ENCODE measurements around the gene PFKFB2. TPM values are rescaled to one million over a fixed set of nuclear protein-coding genes. Genes with fewer than 3 reads are reported as not detected.
A peak's percentile ranks its signal among the peaks of the same experiment; 100 is the strongest.

The PFKFB2 gene
- total and polyA plus RNA-seq, 4 donors = 1.5 to 5.9 (median 3.0) TPM

DNA sequence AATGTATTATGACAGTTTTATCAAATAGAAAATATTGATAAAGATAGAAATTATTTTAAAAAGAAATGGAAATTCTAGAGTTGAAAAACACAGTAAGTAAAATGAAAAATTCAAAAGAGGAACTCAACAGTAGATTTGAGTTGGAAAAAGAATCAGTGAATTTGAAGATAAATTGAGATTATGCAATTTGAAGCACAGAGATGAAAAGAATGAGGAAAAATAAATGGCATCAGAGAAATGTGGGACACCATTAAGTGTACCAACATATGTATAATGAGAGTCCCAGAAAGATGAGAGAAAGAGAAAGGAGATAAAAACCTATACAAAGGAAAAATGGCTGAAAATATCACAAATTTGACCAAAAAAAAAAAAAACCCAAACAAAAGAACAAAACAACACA, 76.0 kb downstream of the PFKFB2 start:
- peaks cover 6 to 19% (median 13%) of the 10 kb centered on the region in 4 donors for H3K4me1 ChIP-seq (ENCODE audit: control insufficient read depth in 4 of 4, insufficient read depth in 4 of 4, low read length in 3 of 4)
- TF ChIP-seq GABPA (IDR thresholded peaks at IDR 0.05 in 1 of 2, conservative IDR thresholded peaks at IDR 0.05 in 1 of 2) (no peak), HNF4G (IDR thresholded peaks at IDR 0.05) (no peak), NR2F2 (IDR thresholded peaks at IDR 0.05) (no peak), HNF4A (conservative IDR thresholded peaks at IDR 0.05) (no peak), JUND (IDR thresholded peaks at IDR 0.05) (no peak), RXRA (IDR thresholded peaks at IDR 0.05) (no peak), EGR1 (IDR thresholded peaks at IDR 0.05; ENCODE audit: low read depth in 2 of 2) (no peak), FOXA2 (IDR thresholded peaks at IDR 0.05) (no peak), RAD21 (IDR thresholded peaks at IDR 0.05) (no peak), YY1 (IDR thresholded peaks at IDR 0.05) (no peak)
- TF ChIP-seq, protein P1, sequence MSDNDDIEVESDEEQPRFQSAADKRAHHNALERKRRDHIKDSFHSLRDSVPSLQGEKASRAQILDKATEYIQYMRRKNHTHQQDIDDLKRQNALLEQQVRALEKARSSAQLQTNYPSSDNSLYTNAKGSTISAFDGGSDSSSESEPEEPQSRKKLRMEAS (IDR thresholded peaks at IDR 0.05) = no peak
- TF ChIP-seq, protein P2, sequence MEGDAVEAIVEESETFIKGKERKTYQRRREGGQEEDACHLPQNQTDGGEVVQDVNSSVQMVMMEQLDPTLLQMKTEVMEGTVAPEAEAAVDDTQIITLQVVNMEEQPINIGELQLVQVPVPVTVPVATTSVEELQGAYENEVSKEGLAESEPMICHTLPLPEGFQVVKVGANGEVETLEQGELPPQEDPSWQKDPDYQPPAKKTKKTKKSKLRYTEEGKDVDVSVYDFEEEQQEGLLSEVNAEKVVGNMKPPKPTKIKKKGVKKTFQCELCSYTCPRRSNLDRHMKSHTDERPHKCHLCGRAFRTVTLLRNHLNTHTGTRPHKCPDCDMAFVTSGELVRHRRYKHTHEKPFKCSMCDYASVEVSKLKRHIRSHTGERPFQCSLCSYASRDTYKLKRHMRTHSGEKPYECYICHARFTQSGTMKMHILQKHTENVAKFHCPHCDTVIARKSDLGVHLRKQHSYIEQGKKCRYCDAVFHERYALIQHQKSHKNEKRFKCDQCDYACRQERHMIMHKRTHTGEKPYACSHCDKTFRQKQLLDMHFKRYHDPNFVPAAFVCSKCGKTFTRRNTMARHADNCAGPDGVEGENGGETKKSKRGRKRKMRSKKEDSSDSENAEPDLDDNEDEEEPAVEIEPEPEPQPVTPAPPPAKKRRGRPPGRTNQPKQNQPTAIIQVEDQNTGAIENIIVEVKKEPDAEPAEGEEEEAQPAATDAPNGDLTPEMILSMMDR (IDR thresholded peaks at IDR 0.05; ENCODE audit: low read depth, low read length, missing input control) = no peak
- TF ChIP-seq, protein P3, sequence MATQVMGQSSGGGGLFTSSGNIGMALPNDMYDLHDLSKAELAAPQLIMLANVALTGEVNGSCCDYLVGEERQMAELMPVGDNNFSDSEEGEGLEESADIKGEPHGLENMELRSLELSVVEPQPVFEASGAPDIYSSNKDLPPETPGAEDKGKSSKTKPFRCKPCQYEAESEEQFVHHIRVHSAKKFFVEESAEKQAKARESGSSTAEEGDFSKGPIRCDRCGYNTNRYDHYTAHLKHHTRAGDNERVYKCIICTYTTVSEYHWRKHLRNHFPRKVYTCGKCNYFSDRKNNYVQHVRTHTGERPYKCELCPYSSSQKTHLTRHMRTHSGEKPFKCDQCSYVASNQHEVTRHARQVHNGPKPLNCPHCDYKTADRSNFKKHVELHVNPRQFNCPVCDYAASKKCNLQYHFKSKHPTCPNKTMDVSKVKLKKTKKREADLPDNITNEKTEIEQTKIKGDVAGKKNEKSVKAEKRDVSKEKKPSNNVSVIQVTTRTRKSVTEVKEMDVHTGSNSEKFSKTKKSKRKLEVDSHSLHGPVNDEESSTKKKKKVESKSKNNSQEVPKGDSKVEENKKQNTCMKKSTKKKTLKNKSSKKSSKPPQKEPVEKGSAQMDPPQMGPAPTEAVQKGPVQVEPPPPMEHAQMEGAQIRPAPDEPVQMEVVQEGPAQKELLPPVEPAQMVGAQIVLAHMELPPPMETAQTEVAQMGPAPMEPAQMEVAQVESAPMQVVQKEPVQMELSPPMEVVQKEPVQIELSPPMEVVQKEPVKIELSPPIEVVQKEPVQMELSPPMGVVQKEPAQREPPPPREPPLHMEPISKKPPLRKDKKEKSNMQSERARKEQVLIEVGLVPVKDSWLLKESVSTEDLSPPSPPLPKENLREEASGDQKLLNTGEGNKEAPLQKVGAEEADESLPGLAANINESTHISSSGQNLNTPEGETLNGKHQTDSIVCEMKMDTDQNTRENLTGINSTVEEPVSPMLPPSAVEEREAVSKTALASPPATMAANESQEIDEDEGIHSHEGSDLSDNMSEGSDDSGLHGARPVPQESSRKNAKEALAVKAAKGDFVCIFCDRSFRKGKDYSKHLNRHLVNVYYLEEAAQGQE (IDR thresholded peaks at IDR 0.05) = no peak
- no peak overlapping the region for H3K4me3 ChIP-seq (ENCODE audit: low read depth in 1 of 3, low read length in 3 of 3)
- H3K27ac ChIP-seq (ENCODE audit: low read depth in 1 of 2, low read length in 2 of 2) = peak overlapping the region; percentile 35 to 60
- peaks cover 7 to 59% (median 44%) of the 10 kb centered on the region in 4 donors for H3K36me3 ChIP-seq (ENCODE audit: control insufficient read depth in 4 of 4, insufficient read depth in 3 of 4, low read depth in 1 of 4, low read length in 3 of 4)
- no peak overlapping the region for H3K9ac ChIP-seq (ENCODE audit: low read depth in 1 of 2, low read length in 2 of 2)
- no peaks in the 10 kb centered on the region for H3K27me3 ChIP-seq (ENCODE audit: control insufficient read depth in 4 of 4, insufficient read depth in 4 of 4, low read length in 3 of 4)
- H3K9me3 ChIP-seq (ENCODE audit: control insufficient read depth in 4 of 4, low read length in 3 of 4) = no peaks in the 10 kb centered on the region
- DNase-seq (ENCODE audit: low spot score) = no peak

Other genes starting within 250 kb of the PFKFB2 start
- gene IL20, start 187.7 kb upstream of the PFKFB2 start, total RNA-seq = under 1 TPM in 1 of 2 donors, not detected in 1; 0.17 TPM
- gene IL20, start 187.7 kb upstream of the PFKFB2 start, polyA plus RNA-seq = not detected
- gene IL24, start 155.8 kb upstream of the PFKFB2 start, total RNA-seq = not detected
- under 1 TPM in 1 of 2 donors, not detected in 1; 0.13 TPM for gene IL24, start 155.8 kb upstream of the PFKFB2 start, polyA plus RNA-seq
- gene FCMR, start 131.3 kb upstream of the PFKFB2 start, total RNA-seq = 1 to 10 TPM in 1 of 2 donors, under 1 TPM in 1; 0.70 to 1.3 TPM
- gene FCMR, start 131.3 kb upstream of the PFKFB2 start, polyA plus RNA-seq = 1 to 10 TPM; 2.2 to 3.6 TPM
- 10 to 100 TPM in 1 of 2 donors, under 1 TPM in 1; 0.09 to 43.3 TPM for gene PIGR, start 106.8 kb upstream of the PFKFB2 start, total RNA-seq
- 10 to 100 TPM; 12.0 to 16.1 TPM for gene PIGR, start 106.8 kb upstream of the PFKFB2 start, polyA plus RNA-seq
- gene FCAMR, start 82.8 kb upstream of the PFKFB2 start, total RNA-seq = under 1 TPM; 0.14 to 0.59 TPM
- gene FCAMR, start 82.8 kb upstream of the PFKFB2 start, polyA plus RNA-seq = under 1 TPM; 0.23 to 0.54 TPM
- under 1 TPM; 0.59 to 0.79 TPM for gene C1orf116, start 20.5 kb upstream of the PFKFB2 start, total RNA-seq
- gene C1orf116, start 20.5 kb upstream of the PFKFB2 start, polyA plus RNA-seq = under 1 TPM; 0.27 to 0.33 TPM
- gene YOD1, start 2.1 kb upstream of the PFKFB2 start, total RNA-seq = 10 to 100 TPM in 1 of 2 donors, 1 to 10 TPM in 1; 7.7 to 79.4 TPM
- 1 to 10 TPM; 1.3 to 1.8 TPM for gene YOD1, start 2.1 kb upstream of the PFKFB2 start, polyA plus RNA-seq
- gene C4BPB, start 35.6 kb downstream of the PFKFB2 start, total RNA-seq = 100 to 1,000 TPM in 1 of 2 donors, 10 to 100 TPM in 1; 59.7 to 460 TPM
- gene C4BPB, start 35.6 kb downstream of the PFKFB2 start, polyA plus RNA-seq = 100 to 1,000 TPM; 399 to 404 TPM
- 1,000 to 10,000 TPM in 1 of 2 donors, 10 to 100 TPM in 1; 49.5 to 1,492 TPM for gene C4BPA, start 51.0 kb downstream of the PFKFB2 start, total RNA-seq
- 1,000 to 10,000 TPM in 1 of 2 donors, 100 to 1,000 TPM in 1; 896 to 1,527 TPM for gene C4BPA, start 51.0 kb downstream of the PFKFB2 start, polyA plus RNA-seq